Activated CD4-positive, alpha-beta T cell treated with anti-CD3 and anti-CD28 coated beads for 4 hours (primary cell): ENCODE data around the gene GLRA3.
"Not testable (repeated sequence)": the region's sequence is repeated elsewhere in the genome, so short reads cannot be mapped to it uniquely, and the experiment has no call there.

Experiments
- DNase-seq, 2 donors: peaks; one replicate each; pipeline ENCODE4 v3.0.0-alpha.2; 2020

GLRA3 gene

GRCh38 chr4:174828845-174829701, at the start of gene GLRA3:
Gene GLRA3 (minus strand): TSS chr4:174829247. CDS start chr4:174828811, 436 bp downstream.
- no peak for DNase-seq

DNA sequence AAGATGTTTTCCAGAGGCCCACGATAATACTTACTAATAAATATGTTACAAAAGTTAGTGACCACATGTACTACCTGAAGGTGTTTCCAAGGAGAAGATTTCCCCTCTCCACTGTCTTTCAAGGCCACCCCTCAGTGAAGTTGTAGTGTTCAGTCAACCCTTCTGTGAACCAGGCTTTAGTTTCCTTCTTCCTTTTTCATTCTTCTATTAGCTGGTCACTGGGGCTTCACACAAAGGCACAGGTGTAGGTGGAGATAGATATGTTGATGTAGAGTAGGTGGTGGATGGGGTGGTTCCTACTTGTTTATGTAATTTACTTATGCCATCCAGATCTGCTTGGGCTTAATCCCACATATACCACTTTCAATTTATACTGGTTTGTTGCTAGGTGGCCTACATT, 45.9 kb upstream of the GLRA3 start:
- DNase-seq: no peak

DNA sequence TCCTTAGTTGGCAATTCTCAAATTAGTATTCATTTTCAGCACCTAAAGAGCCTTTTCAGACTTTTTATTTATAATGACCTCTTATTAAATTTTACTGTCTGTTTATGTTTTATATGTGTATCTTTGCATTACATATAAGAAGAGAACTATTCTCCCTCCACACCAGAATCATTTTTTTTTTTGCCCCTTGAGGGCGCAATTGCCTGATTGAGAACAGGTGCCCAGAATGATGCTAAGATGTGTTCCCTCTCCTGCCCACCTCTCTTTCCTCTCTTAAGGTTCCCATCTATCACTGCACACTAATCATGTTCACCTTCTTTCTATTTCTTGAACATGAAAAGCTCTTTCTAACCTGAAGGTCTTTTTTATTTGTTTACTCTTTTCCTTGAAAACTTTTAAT, 44.9 kb upstream of the GLRA3 start:
- no peak for DNase-seq

DNA sequence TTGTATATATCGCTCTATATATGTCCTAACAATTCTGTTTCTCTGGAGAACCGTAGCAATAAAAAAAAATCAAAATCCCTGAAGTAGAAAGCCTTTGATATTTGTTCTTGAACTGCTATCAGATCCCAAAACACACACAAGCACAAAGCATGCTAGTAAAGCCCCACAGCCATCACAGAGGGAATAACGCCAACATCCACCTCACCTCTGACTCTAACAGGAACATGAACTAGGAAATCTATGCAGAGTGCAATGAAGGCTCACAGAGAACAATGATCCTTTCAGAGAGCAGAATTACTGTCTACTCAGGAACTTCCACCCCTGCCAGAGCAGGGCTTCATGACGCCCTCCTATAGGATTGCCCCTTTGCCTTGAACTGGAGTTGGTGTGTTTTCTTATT, 44.1 kb upstream of the GLRA3 start:
- DNase-seq: not testable (repeated sequence)

DNA sequence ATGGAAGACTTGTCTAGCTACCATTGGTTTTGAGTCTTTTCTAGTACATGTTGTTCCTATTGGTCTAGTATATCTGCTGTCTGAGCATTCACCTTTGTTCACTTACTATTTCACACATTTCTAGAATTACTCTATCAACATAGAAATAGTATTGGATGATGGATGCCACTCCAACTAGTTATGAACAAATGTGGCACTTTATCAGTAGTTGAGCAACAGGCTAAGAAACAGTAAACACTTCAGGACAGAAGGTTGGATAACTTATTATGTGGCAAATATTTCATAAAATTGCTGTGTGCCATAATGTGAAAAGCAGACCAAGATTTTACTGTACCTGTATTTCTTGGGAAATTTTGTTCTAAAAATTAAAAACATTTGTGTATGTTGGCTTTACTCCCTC, 42.4 kb upstream of the GLRA3 start:
- DNase-seq: no peak

- DNase-seq: no peak
Measured at GRCh38 chr4:174870311-174870710, 41.3 kb upstream of the GLRA3 start.

GRCh38 chr4:174869339-174869738, 40.3 kb upstream of the GLRA3 start:
- no peak for DNase-seq

DNA sequence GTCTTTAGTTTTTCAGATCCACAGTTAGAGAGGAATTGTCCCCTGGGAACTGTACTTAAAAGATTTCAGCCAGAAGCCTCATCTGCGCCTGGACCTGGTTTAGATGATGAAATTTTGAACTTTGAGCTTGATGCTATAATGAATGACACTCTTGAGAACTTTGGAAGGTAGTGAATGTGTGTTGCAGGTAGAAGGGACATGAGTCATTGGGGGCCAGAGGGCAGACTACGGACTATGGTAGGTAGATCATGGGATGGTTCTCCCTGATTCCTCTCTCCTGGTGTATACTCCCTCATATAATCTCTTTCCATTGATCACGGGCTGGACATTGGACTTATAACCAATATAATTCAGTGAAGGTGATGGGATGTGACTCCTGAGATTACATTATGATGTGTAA, 38.9 kb upstream of the GLRA3 start:
- no peak for DNase-seq

- no peak for DNase-seq
Measured at GRCh38 chr4:174865418-174865985, 36.5 kb upstream of the GLRA3 start.

- no peak for DNase-seq
Measured at GRCh38 chr4:174864031-174864430, 35.0 kb upstream of the GLRA3 start.

- no peak for DNase-seq
Measured at GRCh38 chr4:174860588-174860987, 31.5 kb upstream of the GLRA3 start.

- no peak for DNase-seq
Measured at GRCh38 chr4:174859904-174860303, 30.9 kb upstream of the GLRA3 start.

GRCh38 chr4:174856926-174857800, 28.1 kb upstream of the GLRA3 start:
- no peak for DNase-seq

DNA sequence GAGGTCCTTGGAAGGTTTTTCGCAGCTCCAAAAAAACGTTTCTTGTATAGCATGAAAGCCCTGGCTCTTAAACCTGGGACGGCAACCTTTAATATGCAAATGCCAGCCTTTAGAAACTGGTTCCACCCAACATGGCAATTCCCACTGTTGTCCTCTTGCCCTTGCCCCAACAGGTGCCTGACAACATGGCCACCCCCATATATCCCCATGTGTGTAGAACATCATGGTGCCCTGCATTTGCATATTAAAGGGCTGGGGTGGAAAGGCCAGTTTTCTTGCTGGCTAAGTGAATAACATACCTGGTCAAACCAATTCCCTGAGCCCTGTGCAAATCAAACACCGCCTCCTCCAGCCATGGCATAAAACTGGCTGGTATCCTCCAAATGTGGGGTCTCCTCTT, 26.0 kb upstream of the GLRA3 start:
- no peak for DNase-seq

GRCh38 chr4:174853629-174854028, 24.6 kb upstream of the GLRA3 start:
- no peak for DNase-seq

DNA sequence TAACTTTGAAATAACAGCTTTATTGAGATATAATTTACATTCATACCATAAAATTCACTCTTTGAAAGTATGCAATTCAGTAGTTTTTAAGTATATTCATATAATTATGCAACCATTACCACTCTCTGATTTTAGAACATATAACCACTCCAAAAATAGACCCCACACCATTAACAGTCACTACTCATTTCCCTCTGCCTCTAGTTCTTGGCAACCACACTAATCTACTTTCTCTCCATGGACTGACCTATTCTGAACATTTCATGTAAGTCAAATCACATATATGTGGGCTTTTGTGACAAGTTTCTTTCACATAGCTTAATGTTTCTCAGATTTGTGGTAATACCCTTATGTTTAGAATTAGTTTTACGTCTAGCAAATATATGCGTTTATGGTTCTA, 19.5 kb upstream of the GLRA3 start:
- no peak for DNase-seq

DNA sequence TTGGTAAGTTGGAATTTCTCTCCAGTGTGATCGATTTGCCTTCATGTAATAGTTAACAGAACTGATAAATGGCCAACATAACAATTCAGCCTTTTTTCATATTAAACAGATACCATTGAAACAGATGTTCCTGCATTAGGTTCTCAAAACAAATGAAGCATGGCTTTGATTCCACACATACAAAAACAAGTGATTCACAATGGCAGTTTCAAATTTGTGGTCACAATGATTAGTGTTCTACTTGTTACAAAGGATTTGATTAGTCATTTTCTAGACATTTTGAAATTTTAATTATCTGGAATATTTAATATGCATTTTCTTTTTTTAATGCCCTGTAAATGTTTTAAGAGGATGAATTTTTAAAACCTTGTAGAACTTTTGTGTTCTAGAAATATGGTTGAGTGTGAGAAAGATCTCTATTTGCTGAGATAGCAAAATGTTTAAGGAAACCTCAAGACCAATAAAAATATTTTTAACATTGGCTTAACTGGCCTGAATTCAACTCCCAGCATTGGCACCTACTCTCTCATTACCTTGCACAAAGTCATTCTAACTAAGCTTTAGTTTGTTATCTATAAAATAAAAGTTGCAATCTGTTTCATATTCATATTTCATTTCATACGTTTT, 18.9 kb upstream of the GLRA3 start:
- no peak for DNase-seq

DNA sequence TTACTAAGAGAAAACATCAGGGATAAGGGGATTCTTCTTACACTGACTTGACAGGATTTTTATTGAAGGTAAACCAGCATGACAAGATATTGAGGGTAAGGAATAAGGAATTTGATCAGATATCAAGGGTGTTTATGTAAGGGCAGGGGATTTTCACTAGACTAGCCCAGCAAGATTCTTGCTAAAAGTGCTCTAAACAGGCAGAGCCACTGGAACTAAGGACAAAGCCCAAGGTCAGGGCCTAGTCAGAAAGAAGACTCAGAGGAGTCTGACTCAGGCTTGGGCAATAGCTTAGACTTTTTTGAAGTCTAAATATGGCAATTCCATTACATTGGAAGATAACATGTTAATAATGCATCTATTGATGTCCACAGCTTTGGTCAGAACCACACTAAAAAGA, 6.5 kb upstream of the GLRA3 start:
- no peak for DNase-seq

- DNase-seq: no peak
Measured at GRCh38 chr4:174834477-174834876, 5.4 kb upstream of the GLRA3 start.

DNA sequence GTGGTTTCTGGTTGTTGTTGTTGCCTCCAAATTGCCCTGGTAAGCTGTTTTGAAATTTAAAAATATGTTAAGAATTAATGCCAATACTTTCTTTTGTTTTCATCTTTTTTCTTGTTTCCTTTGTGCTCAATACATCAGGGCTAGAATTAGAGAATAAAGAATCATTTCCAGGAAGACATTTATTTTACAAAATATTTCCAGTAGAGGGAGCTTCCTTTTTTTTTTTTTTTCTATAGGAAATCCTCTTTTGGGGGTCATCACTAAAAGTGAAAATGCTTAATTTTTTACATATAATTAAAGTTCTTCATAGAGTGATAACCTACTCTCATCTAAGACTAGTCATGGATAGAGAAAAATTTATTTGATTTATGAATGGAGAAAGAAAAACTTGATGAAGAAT, 2.4 kb downstream of the GLRA3 start:
- DNase-seq: no peak

DNA sequence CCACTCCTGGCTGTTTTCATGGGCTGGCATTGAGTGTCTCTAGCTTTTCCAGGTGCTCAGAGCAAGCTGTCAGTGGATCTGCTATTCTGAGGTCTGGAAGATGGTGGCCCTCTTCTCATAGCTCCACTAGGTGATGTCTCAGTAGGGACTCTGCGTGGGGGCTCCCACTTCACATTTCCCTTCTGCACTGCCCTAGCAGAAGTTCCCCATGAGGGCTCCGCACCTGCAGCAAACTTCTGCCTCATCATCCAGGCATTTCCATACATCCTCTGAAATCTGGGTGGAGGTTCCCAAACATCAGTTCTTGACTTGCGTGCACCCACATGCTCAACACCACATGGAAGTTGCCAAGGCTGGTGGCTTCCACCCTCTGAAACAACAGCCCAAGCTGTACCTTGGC, 13.8 kb downstream of the GLRA3 start:
- DNase-seq: no peak

GRCh38 chr4:174813292-174813691, 15.8 kb downstream of the GLRA3 start:
- DNase-seq: no peak

DNA sequence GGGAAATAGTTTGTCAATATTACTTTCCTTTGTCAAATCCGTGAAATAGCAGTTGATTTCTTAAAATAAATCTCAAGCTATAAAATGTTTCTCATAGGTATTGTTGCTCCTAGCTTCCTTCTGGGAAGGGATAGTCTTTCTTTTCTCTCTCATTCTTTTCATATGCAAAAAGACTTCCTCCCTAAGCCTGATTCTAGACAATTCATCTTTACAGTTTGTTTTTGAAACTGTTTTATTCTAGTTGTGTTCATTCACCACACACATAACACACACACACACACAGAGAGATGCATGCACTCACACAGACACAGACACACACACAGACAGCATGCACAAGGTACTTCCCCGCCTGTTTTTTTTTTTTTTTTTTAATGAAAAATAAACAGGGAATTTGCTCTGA, 18.2 kb downstream of the GLRA3 start:
- no peak for DNase-seq
